Thyroid gland (tissue), 4 donors: ENCODE data around the gene BMERB1.

ENCODE experiments used
- CTCF ChIP-seq, 6 experiments: fragments of 200-600 bp in 3 of 6; fragments of 450-650 bp in 3 of 6; sonication (generic) in 3 of 6; IDR thresholded peaks; one replicate each; pipeline ENCODE4 v1.5.1; 2016 to 2019; ENCODE audit warnings: antibody characterized with exemption in 6 of 6, mild to moderate bottlenecking in 2 of 6, inconsistent platforms in 1 of 6, moderate library complexity in 1 of 6
- POLR2A ChIP-seq, 2 donors: fragments of 450-650 bp; IDR thresholded peaks; one replicate each; pipeline ENCODE4 v1.6.1; 2017; ENCODE audit warnings: antibody characterized with exemption in 2 of 2, mild to moderate bottlenecking in 2 of 2, moderate library complexity in 1 of 2

- TF ChIP-seq CTCF (IDR thresholded peaks at IDR 0.05) (no peak), POLR2A (IDR thresholded peaks at IDR 0.05) (no peak)
Observed at GRCh38 chr16:15492091-15492740, 57.8 kb downstream of the BMERB1 start.
